Activated naive CD8-positive, alpha-beta T cell treated with anti-CD3 and anti-CD28 coated beads, Interleukin-2, amount 50 U/mL, for 24 hours (primary cell): ENCODE results near the gene MIEF2.
A peak's percentile ranks its signal among the peaks of the same experiment; 100 is the strongest.

Experiments used
- ATAC-seq: fragments of 150-1000 bp; cut with Tn5 transposase; one replicate; pipeline ENCODE4 v1.10.0; 2021
- DNase-seq: peaks from one replicate; pipeline ENCODE4 v3.0.0; 2021
- H3K27ac Mint-ChIP-seq: one replicate; pipeline ENCODE4 v1.8.0; 2021; ENCODE audit warnings: mild to moderate bottlenecking, mixed read lengths
- H3K27me3 Mint-ChIP-seq: one replicate; pipeline ENCODE4 v1.8.0; 2021; ENCODE audit warnings: mixed read lengths
- H3K36me3 Mint-ChIP-seq: one replicate; pipeline ENCODE4 v1.8.0; 2021; ENCODE audit warnings: low read depth, mixed read lengths
- H3K4me1 Mint-ChIP-seq: one replicate; pipeline ENCODE4 v1.8.0; 2021; ENCODE audit warnings: mixed read lengths
- H3K4me3 Mint-ChIP-seq: one replicate; pipeline ENCODE4 v1.8.0; 2021; ENCODE audit warnings: mild to moderate bottlenecking, moderate library complexity, mixed read lengths
- H3K9me3 Mint-ChIP-seq: one replicate; pipeline ENCODE4 v1.8.0; 2021; ENCODE audit warnings: mixed read lengths

Gene MIEF2

GRCh38 chr17:18257982-18258355 is 2.5 kb upstream of the MIEF2 start:
- DNase-seq (peak; percentile 64), ATAC-seq (peak; percentile 42)
- no peaks in the 10 kb centered on the region for H3K27me3 Mint-ChIP-seq
- H3K4me3 Mint-ChIP-seq = peak overlapping the region; percentile 94
- H3K36me3 Mint-ChIP-seq = peaks cover 10% of the 10 kb centered on the region
- H3K4me1 Mint-ChIP-seq = peaks cover 43% of the 10 kb centered on the region
- no peaks in the 10 kb centered on the region for H3K9me3 Mint-ChIP-seq
- H3K27ac Mint-ChIP-seq = peak overlapping the region; percentile 74

- Mint-ChIP-seq H3K27me3 (no peaks in the 10 kb centered on the region), H3K36me3 (peaks cover 9% of the 10 kb centered on the region), H3K4me3 (peak within 1 kb of the TSS; percentile 94), H3K9me3 (no peaks in the 10 kb centered on the region), H3K4me1 (peaks cover 43% of the 10 kb centered on the region), H3K27ac (peak within 1 kb of the TSS; percentile 78)
- peak; percentile 25 for ATAC-seq
- DNase-seq = peak; percentile 64
Observed at GRCh38 chr17:18258356-18259038, 2.0 kb upstream of the MIEF2 start, which contains the start of gene FLII. FLII (minus strand) TSS chr17:18258738; CDS start chr17:18258690, 48 bp downstream.

GRCh38 chr17:18259621-18260331 is 686 bp upstream of the MIEF2 start:
- ATAC-seq (no peak), DNase-seq (no peak)
- Mint-ChIP-seq H3K27ac (peak overlapping the region; percentile 62), H3K9me3 (no peaks in the 10 kb centered on the region), H3K27me3 (no peaks in the 10 kb centered on the region), H3K36me3 (peaks cover 4% of the 10 kb centered on the region), H3K4me1 (peaks cover 43% of the 10 kb centered on the region), H3K4me3 (peak overlapping the region; percentile 78)

- Mint-ChIP-seq H3K9me3 (no peaks in the 10 kb centered on the region), H3K36me3 (peaks cover 3% of the 10 kb centered on the region), H3K27ac (peak overlapping the region; percentile 72), H3K27me3 (no peaks in the 10 kb centered on the region), H3K4me3 (peak overlapping the region; percentile 78), H3K4me1 (peaks cover 40% of the 10 kb centered on the region)
- ATAC-seq (peak; percentile 20), DNase-seq (peak; percentile 53)
Observed at GRCh38 chr17:18261146-18261515, 669 bp downstream of the MIEF2 start.

GRCh38 chr17:18261659-18262058 is 1.2 kb downstream of the MIEF2 start:
- no peaks in the 10 kb centered on the region for H3K9me3 Mint-ChIP-seq
- DNase-seq = no peak
- peak overlapping the region; percentile 72 for H3K27ac Mint-ChIP-seq
- peak overlapping the region; percentile 78 for H3K4me3 Mint-ChIP-seq
- H3K27me3 Mint-ChIP-seq = no peaks in the 10 kb centered on the region
- ATAC-seq = no peak
- peaks cover 2% of the 10 kb centered on the region for H3K36me3 Mint-ChIP-seq
- peaks cover 40% of the 10 kb centered on the region for H3K4me1 Mint-ChIP-seq

GRCh38 chr17:18262111-18262510 is 1.6 kb downstream of the MIEF2 start:
- H3K36me3 Mint-ChIP-seq = no peaks in the 10 kb centered on the region
- peak overlapping the region; percentile 78 for H3K4me3 Mint-ChIP-seq
- H3K4me1 Mint-ChIP-seq = peaks cover 37% of the 10 kb centered on the region
- H3K27ac Mint-ChIP-seq = peak overlapping the region; percentile 49
- no peak for ATAC-seq
- no peaks in the 10 kb centered on the region for H3K27me3 Mint-ChIP-seq
- no peak for DNase-seq
- H3K9me3 Mint-ChIP-seq = no peaks in the 10 kb centered on the region

GRCh38 chr17:18262641-18263040 is 2.2 kb downstream of the MIEF2 start:
- Mint-ChIP-seq H3K9me3 (no peaks in the 10 kb centered on the region), H3K4me3 (no peak overlapping the region), H3K27me3 (no peaks in the 10 kb centered on the region), H3K27ac (no peak overlapping the region), H3K36me3 (no peaks in the 10 kb centered on the region), H3K4me1 (peaks cover 31% of the 10 kb centered on the region)
- ATAC-seq (no peak), DNase-seq (no peak)

GRCh38 chr17:18263885-18264682 is 3.6 kb downstream of the MIEF2 start:
- no peaks in the 10 kb centered on the region for H3K9me3 Mint-ChIP-seq
- DNase-seq (no peak), ATAC-seq (no peak)
- no peak overlapping the region for H3K27ac Mint-ChIP-seq
- H3K36me3 Mint-ChIP-seq = no peaks in the 10 kb centered on the region
- H3K4me3 Mint-ChIP-seq = no peak overlapping the region
- H3K27me3 Mint-ChIP-seq = no peaks in the 10 kb centered on the region
- H3K4me1 Mint-ChIP-seq = peaks cover 34% of the 10 kb centered on the region

- Mint-ChIP-seq H3K4me3 (no peak overlapping the region), H3K9me3 (no peaks in the 10 kb centered on the region), H3K27ac (no peak overlapping the region), H3K4me1 (peaks cover 15% of the 10 kb centered on the region), H3K27me3 (no peaks in the 10 kb centered on the region), H3K36me3 (peaks cover 7% of the 10 kb centered on the region)
- no peak for ATAC-seq
- no peak for DNase-seq
Observed at GRCh38 chr17:18267366-18267765, 6.9 kb downstream of the MIEF2 start.

- no peak overlapping the region for H3K27ac Mint-ChIP-seq
- H3K36me3 Mint-ChIP-seq = peaks cover 10% of the 10 kb centered on the region
- H3K27me3 Mint-ChIP-seq = no peaks in the 10 kb centered on the region
- DNase-seq (no peak), ATAC-seq (peak; percentile 41)
- H3K9me3 Mint-ChIP-seq = no peaks in the 10 kb centered on the region
- no peak overlapping the region for H3K4me3 Mint-ChIP-seq
- H3K4me1 Mint-ChIP-seq = peaks cover 13% of the 10 kb centered on the region
Observed at GRCh38 chr17:18267927-18268711, 7.7 kb downstream of the MIEF2 start.

- DNase-seq (no peak), ATAC-seq (peak; percentile 14)
- Mint-ChIP-seq H3K36me3 (peaks cover 13% of the 10 kb centered on the region), H3K27ac (no peak overlapping the region), H3K9me3 (no peaks in the 10 kb centered on the region), H3K4me1 (peaks cover 13% of the 10 kb centered on the region), H3K27me3 (no peaks in the 10 kb centered on the region), H3K4me3 (no peak overlapping the region)
Observed at GRCh38 chr17:18270046-18270931, 9.8 kb downstream of the MIEF2 start.

GRCh38 chr17:18277076-18277475 is 16.6 kb downstream of the MIEF2 start:
- Mint-ChIP-seq H3K27ac (no peak overlapping the region), H3K9me3 (no peaks in the 10 kb centered on the region), H3K27me3 (no peaks in the 10 kb centered on the region), H3K4me3 (no peak overlapping the region), H3K36me3 (peaks cover 26% of the 10 kb centered on the region), H3K4me1 (no peaks in the 10 kb centered on the region)
- no peak for DNase-seq
- ATAC-seq = no peak

- H3K4me3 Mint-ChIP-seq = no peak overlapping the region
- DNase-seq = no peak
- H3K36me3 Mint-ChIP-seq = peaks cover 31% of the 10 kb centered on the region
- H3K27ac Mint-ChIP-seq = no peak overlapping the region
- H3K27me3 Mint-ChIP-seq = no peaks in the 10 kb centered on the region
- H3K9me3 Mint-ChIP-seq = no peaks in the 10 kb centered on the region
- ATAC-seq = no peak
- H3K4me1 Mint-ChIP-seq = no peaks in the 10 kb centered on the region
Observed at GRCh38 chr17:18278867-18279266, 18.4 kb downstream of the MIEF2 start.
